ENCODE data around the gene ZNF302. TPM values are rescaled to one million over a fixed set of nuclear protein-coding genes. Genes with fewer than 3 reads are reported as not detected.
A peak's percentile ranks its signal among the peaks of the same experiment; 100 is the strongest.
"Not testable (repeated sequence)": the region's sequence is repeated elsewhere in the genome, so short reads cannot be mapped to it uniquely, and the experiment has no call there.

Gene ZNF302
- 18.2 and 26.7 TPM in 2 replicates for total RNA-seq (2014; rRNA removed; shearing (Covaris generic))

GRCh38 chr19:34677386-34678084, at the start of gene ZNF302:
Gene ZNF302, plus strand, starts transcription at chr19:34677678. Its CDS starts 1,127 bp downstream, at chr19:34678805.
- DNase-seq (ENCODE audit: low read depth) = peak; percentile 97

GRCh38 chr19:34633802-34634201, 43.7 kb upstream of the ZNF302 start:
- DNase-seq (ENCODE audit: low read depth) = no peak

- DNase-seq (ENCODE audit: low read depth) = peak; percentile 72
Measured at GRCh38 chr19:34639491-34640085, 37.9 kb upstream of the ZNF302 start.

GRCh38 chr19:34642241-34642640, 35.2 kb upstream of the ZNF302 start:
- no peak for DNase-seq (ENCODE audit: low read depth)

GRCh38 chr19:34644991-34645461, 32.5 kb upstream of the ZNF302 start:
- DNase-seq (ENCODE audit: low read depth) = no peak

- DNase-seq (ENCODE audit: low read depth) = no peak
Measured at GRCh38 chr19:34645551-34645950, 31.9 kb upstream of the ZNF302 start.

GRCh38 chr19:34649886-34650543, 27.5 kb upstream of the ZNF302 start:
- DNase-seq (ENCODE audit: low read depth) = peak; percentile 83

- DNase-seq (ENCODE audit: low read depth) = no peak
Measured at GRCh38 chr19:34651747-34652146, 25.7 kb upstream of the ZNF302 start.

GRCh38 chr19:34654796-34655195, 22.7 kb upstream of the ZNF302 start:
- DNase-seq (ENCODE audit: low read depth) = no peak

- no peak for DNase-seq (ENCODE audit: low read depth)
Measured at GRCh38 chr19:34655651-34656050, 21.8 kb upstream of the ZNF302 start.

GRCh38 chr19:34661357-34661756, 16.1 kb upstream of the ZNF302 start:
- DNase-seq (ENCODE audit: low read depth) = no peak

- DNase-seq (ENCODE audit: low read depth) = peak; percentile 64
Measured at GRCh38 chr19:34662919-34663318, 14.6 kb upstream of the ZNF302 start.

GRCh38 chr19:34664168-34664567, 13.3 kb upstream of the ZNF302 start:
- no peak for DNase-seq (ENCODE audit: low read depth)

- no peak for DNase-seq (ENCODE audit: low read depth)
Measured at GRCh38 chr19:34664870-34665269, 12.6 kb upstream of the ZNF302 start.

- not testable (repeated sequence) for DNase-seq (ENCODE audit: low read depth)
Measured at GRCh38 chr19:34665275-34665674, 12.2 kb upstream of the ZNF302 start.

- no peak for DNase-seq (ENCODE audit: low read depth)
Measured at GRCh38 chr19:34666200-34666957, 11.1 kb upstream of the ZNF302 start.

GRCh38 chr19:34666958-34667265, 10.6 kb upstream of the ZNF302 start:
- no peak for DNase-seq (ENCODE audit: low read depth)

GRCh38 chr19:34667349-34668076, 10.0 kb upstream of the ZNF302 start:
- DNase-seq (ENCODE audit: low read depth) = peak; percentile 55

- not testable (repeated sequence) for DNase-seq (ENCODE audit: low read depth)
Measured at GRCh38 chr19:34668077-34668689, 9.3 kb upstream of the ZNF302 start.

- not testable (repeated sequence) for DNase-seq (ENCODE audit: low read depth)
Measured at GRCh38 chr19:34668690-34669089, 8.8 kb upstream of the ZNF302 start.

GRCh38 chr19:34669305-34669704, 8.2 kb upstream of the ZNF302 start:
- DNase-seq (ENCODE audit: low read depth) = no peak

Data from RPMI7951 (cell line).